SU-DHL-6 (cell line): ENCODE measurements around the gene KRTAP10-12.

Source experiments
- EZH2phosphoT487 ChIP-seq: fragments of 200-600 bp; sonication (generic), shearing (Covaris generic); conservative IDR thresholded peaks from 2 replicates; pipeline ENCODE4 v1.6.1; 2018; ENCODE audit warnings: mild to moderate bottlenecking, antibody characterized with exemption, low read length, moderate library complexity, mixed read lengths
- TF ChIP-seq, protein P1 (sequence below): fragments of 200-600 bp; sonication (generic); IDR thresholded peaks from one replicate; pipeline ENCODE4 v1.5.1; 2017; ENCODE audit warnings: antibody characterized with exemption, mild to moderate bottlenecking, low read length, moderate library complexity; ENCODE audit not compliant: insufficient read depth, poor library complexity, severe bottlenecking

GRCh38 chr21:44740742-44741141 is 43.8 kb downstream of the KRTAP10-12 start:
- TF ChIP-seq, protein P1, sequence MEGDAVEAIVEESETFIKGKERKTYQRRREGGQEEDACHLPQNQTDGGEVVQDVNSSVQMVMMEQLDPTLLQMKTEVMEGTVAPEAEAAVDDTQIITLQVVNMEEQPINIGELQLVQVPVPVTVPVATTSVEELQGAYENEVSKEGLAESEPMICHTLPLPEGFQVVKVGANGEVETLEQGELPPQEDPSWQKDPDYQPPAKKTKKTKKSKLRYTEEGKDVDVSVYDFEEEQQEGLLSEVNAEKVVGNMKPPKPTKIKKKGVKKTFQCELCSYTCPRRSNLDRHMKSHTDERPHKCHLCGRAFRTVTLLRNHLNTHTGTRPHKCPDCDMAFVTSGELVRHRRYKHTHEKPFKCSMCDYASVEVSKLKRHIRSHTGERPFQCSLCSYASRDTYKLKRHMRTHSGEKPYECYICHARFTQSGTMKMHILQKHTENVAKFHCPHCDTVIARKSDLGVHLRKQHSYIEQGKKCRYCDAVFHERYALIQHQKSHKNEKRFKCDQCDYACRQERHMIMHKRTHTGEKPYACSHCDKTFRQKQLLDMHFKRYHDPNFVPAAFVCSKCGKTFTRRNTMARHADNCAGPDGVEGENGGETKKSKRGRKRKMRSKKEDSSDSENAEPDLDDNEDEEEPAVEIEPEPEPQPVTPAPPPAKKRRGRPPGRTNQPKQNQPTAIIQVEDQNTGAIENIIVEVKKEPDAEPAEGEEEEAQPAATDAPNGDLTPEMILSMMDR: no peak
- TF ChIP-seq EZH2phosphoT487: no peak
